ENCODE results near the gene TAS1R3. TPM values are rescaled to one million over a fixed set of nuclear protein-coding genes. Genes with fewer than 3 reads are reported as not detected.

TAS1R3 gene
- total and polyA plus RNA-seq, 4 donors, result 0.13 to 1.3 (median 0.55) TPM

DNA sequence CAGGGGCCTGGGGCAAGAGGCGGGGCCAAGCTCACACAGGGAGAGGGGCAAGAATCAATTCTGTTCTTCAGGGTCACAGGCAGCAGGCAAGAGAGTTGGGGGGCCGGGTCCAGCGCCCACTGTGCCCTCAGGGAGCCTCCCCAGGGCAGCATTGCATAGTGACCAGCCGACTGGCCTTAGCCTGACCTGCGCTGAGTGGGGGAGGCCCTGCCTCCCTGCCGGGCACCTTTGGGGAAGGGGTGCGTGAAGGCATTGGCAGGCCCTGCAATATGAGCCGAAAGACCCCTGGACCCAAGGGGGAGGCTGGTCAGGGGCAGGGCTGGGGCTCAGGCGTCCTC lies 38.7 kb upstream of the TAS1R3 start:
- H3K4me3 ChIP-seq, result no peak overlapping the region
- no peaks in the 10 kb centered on the region for H3K9me3 ChIP-seq (ENCODE audit: control insufficient read depth in 4 of 4, insufficient read depth in 3 of 4, low read length in 3 of 4)
- whole genome bisulfite sequencing, 2 donors, result 90 to 93% methylated on average over 9 of the region's 9 CpGs
- H3K27me3 ChIP-seq (ENCODE audit: control insufficient read depth in 3 of 3, insufficient read depth in 3 of 3, low read length in 2 of 3), result peaks cover 0 to under 1% (median 0%) of the 10 kb centered on the region in 3 donors
- no peak overlapping the region for H3K9ac ChIP-seq (ENCODE audit: insufficient read depth in 1 of 2, low read length in 2 of 2)
- DNase-seq, result no peak
- TF ChIP-seq CTCF (IDR thresholded peaks at IDR 0.05; ENCODE audit: control extremely low read depth, extremely low read depth), result no peak
- H3K4me1 ChIP-seq (ENCODE audit: control insufficient read depth in 5 of 5, insufficient read depth in 5 of 5, low read length in 5 of 5), result peaks cover 0 to 2% (median 0%) of the 10 kb centered on the region in 5 donors
- no peak for ATAC-seq (ENCODE audit: insufficient read depth, low FRiP score)
- H3K36me3 ChIP-seq (ENCODE audit: control insufficient read depth in 4 of 4, insufficient read depth in 4 of 4, low read length in 4 of 4), result peaks cover 0 to 19% (median 4%) of the 10 kb centered on the region in 4 donors
- H3K27ac ChIP-seq (ENCODE audit: low read depth in 1 of 2, low read length in 1 of 2), result no peak overlapping the region

DNA sequence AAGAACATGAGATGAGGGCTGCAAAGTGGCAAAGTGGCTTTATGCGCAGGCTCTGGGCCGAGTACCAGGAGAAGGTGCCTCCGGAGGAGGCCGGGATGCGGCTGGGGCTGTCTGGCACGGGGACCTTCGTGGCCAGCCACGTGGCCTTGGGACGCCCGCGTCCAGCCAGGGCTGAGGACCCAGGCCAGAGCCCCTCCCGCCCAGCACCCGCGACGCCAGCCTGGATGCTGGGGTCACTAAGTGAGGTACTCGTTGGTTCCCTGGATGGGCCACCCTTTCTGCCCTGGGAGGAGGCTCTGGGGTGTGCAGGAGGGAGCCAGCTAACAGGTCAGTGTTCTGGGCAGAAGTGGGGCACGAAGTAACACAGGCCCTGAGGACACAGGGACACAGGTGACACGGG lies 38.2 kb upstream of the TAS1R3 start:
- no peak for TF ChIP-seq CTCF (IDR thresholded peaks at IDR 0.05; ENCODE audit: control extremely low read depth, extremely low read depth)
- Histone ChIP-seq H3K36me3 (ENCODE audit: control insufficient read depth in 4 of 4, insufficient read depth in 4 of 4, low read length in 4 of 4) (peaks cover 0 to 22% (median 4%) of the 10 kb centered on the region in 4 donors), H3K4me3 (no peak overlapping the region), H3K4me1 (ENCODE audit: control insufficient read depth in 5 of 5, insufficient read depth in 5 of 5, low read length in 5 of 5) (peaks cover 0 to 2% (median 0%) of the 10 kb centered on the region in 5 donors), H3K9ac (ENCODE audit: insufficient read depth in 1 of 2, low read length in 2 of 2) (no peak overlapping the region), H3K27me3 (ENCODE audit: control insufficient read depth in 3 of 3, insufficient read depth in 3 of 3, low read length in 2 of 3) (no peaks in the 10 kb centered on the region), H3K27ac (ENCODE audit: low read depth in 1 of 2, low read length in 1 of 2) (no peak overlapping the region), H3K9me3 (ENCODE audit: control insufficient read depth in 4 of 4, insufficient read depth in 3 of 4, low read length in 3 of 4) (no peaks in the 10 kb centered on the region)
- no peak for DNase-seq
- ATAC-seq (ENCODE audit: insufficient read depth, low FRiP score), result no peak
- 94 to 98% methylated on average over 18 of the region's 18 CpGs for WGBS, 2 donors

DNA sequence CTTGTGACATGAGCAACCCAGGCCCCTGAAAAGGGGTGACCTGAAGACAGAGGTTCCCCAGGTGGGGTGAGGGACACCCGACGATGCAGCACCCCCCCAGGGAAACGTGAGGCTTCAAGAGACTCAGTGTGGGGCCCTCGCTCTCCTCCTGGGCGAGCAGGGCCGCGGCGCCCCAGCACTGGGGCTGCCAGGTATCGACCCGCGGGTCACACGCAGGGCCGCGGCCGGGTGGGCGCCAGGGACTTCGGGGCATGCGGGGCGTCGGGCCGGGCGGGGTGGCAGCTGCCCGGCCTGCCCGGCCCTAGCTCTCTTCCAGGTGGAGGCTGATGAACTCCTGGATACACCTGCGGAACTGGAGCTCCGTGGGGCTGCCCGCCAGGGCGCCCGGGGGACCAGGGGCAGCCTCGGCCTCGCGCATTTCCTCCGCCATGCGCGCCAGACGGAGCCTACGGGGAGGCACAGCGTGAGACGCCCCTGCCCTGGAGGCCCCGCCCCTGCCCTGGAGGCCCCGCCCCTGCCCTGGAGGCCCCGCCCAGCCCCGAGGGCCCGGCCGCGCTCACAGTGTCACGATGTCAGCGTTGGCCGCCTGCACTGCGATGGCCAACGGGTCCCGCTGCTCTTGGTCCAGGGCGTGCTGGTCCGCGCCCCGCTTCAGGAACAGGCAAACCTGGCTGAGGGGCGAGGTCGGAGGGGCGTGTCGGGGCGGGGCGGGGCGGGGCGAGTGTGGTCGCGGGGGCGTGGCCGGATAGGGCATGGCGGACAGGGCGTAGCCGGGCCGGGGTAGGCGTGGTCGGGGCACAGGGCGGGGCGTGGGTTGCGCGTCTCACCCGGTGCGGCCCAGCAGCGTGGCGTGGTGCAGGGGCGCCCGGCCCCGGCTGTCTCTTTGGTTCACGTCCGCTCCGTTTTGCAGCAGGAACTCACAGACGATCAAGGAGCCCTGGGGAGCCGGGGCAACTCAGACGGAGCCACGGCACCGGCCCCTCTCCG lies 37.5 kb upstream of the TAS1R3 start:
- Histone ChIP-seq H3K9me3 (ENCODE audit: control insufficient read depth in 4 of 4, insufficient read depth in 3 of 4, low read length in 3 of 4) (no peaks in the 10 kb centered on the region), H3K36me3 (ENCODE audit: control insufficient read depth in 4 of 4, insufficient read depth in 4 of 4, low read length in 4 of 4) (peaks cover 0 to 23% (median 4%) of the 10 kb centered on the region in 4 donors), H3K4me1 (ENCODE audit: control insufficient read depth in 5 of 5, insufficient read depth in 5 of 5, low read length in 5 of 5) (peaks cover 0 to 2% (median 0%) of the 10 kb centered on the region in 5 donors), H3K4me3 (no peak overlapping the region), H3K9ac (ENCODE audit: insufficient read depth in 1 of 2, low read length in 2 of 2) (no peak overlapping the region), H3K27ac (ENCODE audit: low read depth in 1 of 2, low read length in 1 of 2) (no peak overlapping the region), H3K27me3 (ENCODE audit: control insufficient read depth in 3 of 3, insufficient read depth in 3 of 3, low read length in 2 of 3) (no peaks in the 10 kb centered on the region)
- 84 to 91% methylated on average over 85 to 94 of the region's 94 CpGs for WGBS, 2 donors
- ATAC-seq (ENCODE audit: insufficient read depth, low FRiP score) (no peak), DNase-seq (peak in 1 of 3 donors; percentile 45)
- no peak for TF ChIP-seq CTCF (IDR thresholded peaks at IDR 0.05; ENCODE audit: control extremely low read depth, extremely low read depth)

Data from lung (tissue), 12 donors.